OCI-M1 (cell line): ENCODE results near the gene FBXL13.
"Not testable (repeated sequence)": the region's sequence is repeated elsewhere in the genome, so short reads cannot be mapped to it uniquely, and the experiment has no call there.

ENCODE experiments used
- DNase-seq: peaks from one replicate; lab custom pipeline; 2025; lab: John Stamatoyannopoulos, UW

The FBXL13 gene

DNA sequence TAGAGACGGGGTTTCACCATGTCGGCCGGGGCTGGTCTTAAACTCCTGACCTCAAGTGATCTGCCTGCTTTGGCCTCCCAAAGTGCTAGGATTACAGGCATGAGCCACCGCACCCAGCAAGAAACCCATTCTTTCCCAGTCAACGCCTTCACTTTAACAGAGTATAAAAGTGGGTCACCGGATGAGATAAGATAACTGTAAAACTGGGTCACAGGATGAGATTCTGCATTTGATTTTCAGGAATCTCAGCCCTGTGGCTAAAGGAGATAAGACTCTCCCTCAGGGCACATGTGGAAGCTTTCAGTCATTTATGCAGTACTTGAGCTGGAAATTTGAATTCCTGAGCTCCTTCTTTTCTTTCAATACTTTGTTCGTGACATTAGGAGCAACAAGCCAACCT, 91.0 kb downstream of the FBXL13 start:
- peak; percentile 60 for DNase-seq

DNA sequence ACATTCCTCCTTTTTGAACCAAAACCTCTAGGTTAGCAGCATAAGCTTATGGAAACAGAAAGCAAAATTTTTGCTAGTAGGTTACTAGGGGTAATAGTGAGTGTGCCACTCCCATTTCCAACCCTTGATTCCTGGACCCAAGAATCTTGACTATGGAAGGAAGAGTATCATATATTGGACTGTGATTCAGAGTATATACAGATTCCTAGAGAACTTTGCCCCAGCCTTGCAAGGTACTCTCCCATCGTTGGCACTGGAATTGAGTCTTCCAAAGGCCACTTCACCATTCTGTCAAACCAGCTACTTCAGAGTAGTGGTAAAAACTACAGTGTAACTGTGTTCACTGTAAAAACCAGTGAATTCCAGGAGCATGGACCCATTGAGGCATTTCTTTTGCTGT, 92.4 kb downstream of the FBXL13 start:
- DNase-seq = no peak

DNA sequence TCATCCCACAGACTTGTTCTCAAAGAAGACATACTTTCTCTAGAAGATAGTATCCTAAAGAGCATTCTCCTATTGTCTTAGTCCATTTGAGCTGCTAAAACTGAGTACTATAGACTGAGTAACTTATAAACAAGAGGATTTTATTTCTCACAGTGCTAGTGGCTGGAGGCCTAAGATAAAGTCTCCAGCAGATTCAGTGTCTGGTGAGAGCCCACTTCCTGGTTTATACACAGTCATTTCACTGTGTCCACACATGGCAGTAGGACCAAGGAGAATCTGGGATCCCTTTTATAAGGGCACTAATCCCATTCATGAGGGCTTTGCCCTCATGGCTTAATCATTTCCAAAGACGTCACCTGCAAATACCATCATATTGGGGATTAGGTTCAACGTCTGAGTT, 93.1 kb downstream of the FBXL13 start:
- peak; percentile 50 for DNase-seq

- DNase-seq = no peak
Observed at GRCh38 chr7:102979670-102980069, 94.9 kb downstream of the FBXL13 start.

- peak; percentile 62 for DNase-seq
Observed at GRCh38 chr7:102978284-102978683, 96.3 kb downstream of the FBXL13 start.

GRCh38 chr7:102977586-102977985, 97.0 kb downstream of the FBXL13 start:
- DNase-seq = not testable (repeated sequence)

DNA sequence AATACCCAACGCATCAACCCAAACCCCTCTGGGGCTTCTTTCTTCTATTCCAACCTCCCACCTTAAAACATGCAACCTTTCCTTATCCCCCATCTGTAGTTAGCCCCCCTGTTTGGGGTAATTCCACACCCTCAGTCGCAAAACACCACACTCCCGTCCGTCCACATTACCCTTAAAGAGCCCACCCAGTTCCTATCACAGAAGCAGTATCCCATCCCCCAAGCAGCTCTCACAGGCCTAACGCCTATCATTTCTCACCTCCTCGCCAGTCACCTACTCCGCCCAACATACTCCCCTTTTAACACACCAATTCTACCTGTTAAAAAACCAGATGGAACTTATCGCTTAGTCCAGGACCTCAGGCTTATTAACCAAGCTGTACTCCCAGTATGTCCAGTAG, 98.1 kb downstream of the FBXL13 start:
- no peak for DNase-seq

DNA sequence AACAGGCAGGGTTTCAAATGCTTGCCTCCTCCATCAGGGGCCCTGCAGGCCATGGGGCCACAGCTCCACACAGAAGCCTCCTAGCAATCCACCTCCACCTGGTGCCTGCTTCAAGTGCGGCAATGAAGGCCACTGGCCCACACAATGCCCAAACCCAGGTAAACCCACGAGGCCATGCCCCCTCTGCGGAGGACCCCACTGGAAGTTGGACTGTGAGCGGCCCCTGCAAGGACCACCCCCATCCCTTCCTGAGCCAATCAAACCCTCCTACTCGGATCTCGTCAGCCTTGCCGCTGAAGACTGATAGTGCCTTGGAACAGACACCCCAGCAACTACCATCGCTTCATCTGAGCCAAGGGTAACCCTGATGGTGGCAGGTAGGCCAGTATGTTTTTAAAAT, 98.7 kb downstream of the FBXL13 start:
- no peak for DNase-seq

- DNase-seq = peak; percentile 62
Observed at GRCh38 chr7:102974366-102975236, 100.0 kb downstream of the FBXL13 start.

- DNase-seq = no peak
Observed at GRCh38 chr7:102973096-102973802, 101.3 kb downstream of the FBXL13 start.

GRCh38 chr7:102967798-102968197, 106.8 kb downstream of the FBXL13 start:
- peak; percentile 4 for DNase-seq

GRCh38 chr7:102966465-102966864, 108.1 kb downstream of the FBXL13 start:
- DNase-seq = no peak

- DNase-seq = not testable (repeated sequence)
Observed at GRCh38 chr7:102961993-102962392, 112.6 kb downstream of the FBXL13 start.

DNA sequence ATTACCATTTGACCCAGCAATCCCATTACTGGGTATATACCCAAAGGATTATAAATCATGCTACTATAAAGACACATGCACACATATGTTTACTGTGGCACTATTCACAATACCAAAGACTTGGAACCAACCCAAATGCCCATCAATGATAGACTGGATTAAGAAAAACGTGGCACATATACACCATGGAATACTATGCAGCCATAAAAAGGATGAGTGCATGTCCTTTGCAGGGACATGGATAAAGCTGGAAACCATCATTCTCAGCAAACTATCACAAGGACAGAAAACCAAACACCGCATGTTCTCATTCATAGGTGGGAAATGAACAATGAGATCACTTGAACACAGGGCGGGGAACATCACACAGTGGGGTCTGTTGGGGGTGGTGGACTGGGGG, 116.6 kb downstream of the FBXL13 start:
- not testable (repeated sequence) for DNase-seq

DNA sequence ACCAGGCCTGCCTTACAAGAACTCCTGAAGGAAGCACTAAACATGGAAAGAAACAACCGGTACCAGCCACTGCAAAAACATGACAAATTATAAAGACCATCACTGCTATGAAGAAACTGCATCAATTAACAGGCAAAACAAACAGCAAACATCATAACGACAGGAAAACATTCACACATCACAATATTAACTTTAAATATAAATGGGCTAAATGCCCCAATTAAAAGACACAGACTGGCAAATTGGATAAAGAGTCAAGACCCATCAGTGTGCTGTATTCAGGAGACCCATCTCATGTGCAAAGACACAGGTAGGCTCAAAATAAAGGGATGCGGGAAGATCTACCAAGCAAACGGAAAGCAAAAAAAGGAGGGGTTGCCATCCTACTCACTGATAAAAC, 120.2 kb downstream of the FBXL13 start:
- not testable (repeated sequence) for DNase-seq

GRCh38 chr7:102953406-102953805, 121.2 kb downstream of the FBXL13 start:
- peak; percentile 40 for DNase-seq

DNA sequence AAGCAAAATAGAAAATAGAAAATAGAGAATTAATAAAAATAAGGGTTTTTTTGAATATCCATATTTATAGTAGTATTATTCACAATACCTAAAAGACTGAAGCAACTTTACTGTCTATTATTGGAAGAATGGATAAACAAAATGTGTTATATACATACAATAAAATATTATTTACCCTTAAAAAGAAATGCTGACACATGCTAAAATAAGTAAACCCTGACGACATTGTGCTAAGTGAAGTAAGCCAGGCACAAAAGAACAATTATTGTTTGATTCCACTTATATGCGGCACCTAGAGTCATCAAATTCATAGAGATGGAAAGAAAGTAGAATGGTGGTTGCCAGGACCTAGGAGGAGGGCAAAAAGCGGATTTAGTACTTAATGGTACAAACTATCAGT, 122.8 kb downstream of the FBXL13 start:
- DNase-seq = no peak

- no peak for DNase-seq
Observed at GRCh38 chr7:102944241-102944640, 130.4 kb downstream of the FBXL13 start.

GRCh38 chr7:102943423-102944169, 131.0 kb downstream of the FBXL13 start:
- no peak for DNase-seq

- DNase-seq = no peak
Observed at GRCh38 chr7:102942868-102943267, 131.7 kb downstream of the FBXL13 start.

DNA sequence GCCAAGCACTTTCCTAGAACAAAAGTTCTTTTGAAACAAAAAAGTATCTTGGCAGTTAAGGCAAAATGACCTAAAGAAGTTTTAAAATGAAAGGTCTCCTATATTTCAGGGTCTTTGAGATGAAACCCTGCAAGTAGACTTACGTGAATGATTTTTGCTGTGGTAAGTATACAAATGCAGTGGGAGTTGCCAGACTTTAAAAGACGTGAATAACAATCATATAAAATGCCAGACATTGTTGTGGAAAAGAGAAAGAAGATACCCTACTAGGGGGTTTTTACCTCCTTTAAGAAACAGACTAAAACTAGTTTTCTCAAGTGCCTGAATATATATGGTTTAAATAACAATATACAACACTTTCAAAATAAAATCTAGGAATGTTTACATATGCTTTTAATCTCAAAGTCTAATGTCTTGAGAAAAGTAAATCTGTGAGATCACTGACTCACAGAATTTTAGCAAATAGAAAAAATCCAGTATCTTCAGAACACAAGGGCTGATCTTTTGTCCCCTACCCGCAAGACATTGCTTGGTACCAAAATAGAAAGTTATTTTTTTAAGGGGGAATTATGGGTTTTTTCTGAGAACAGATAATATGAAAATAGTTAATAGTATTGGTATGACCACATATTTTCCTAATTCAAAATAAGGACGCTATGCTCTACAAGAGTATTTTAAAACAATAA, 132.3 kb downstream of the FBXL13 start:
- DNase-seq = no peak

DNA sequence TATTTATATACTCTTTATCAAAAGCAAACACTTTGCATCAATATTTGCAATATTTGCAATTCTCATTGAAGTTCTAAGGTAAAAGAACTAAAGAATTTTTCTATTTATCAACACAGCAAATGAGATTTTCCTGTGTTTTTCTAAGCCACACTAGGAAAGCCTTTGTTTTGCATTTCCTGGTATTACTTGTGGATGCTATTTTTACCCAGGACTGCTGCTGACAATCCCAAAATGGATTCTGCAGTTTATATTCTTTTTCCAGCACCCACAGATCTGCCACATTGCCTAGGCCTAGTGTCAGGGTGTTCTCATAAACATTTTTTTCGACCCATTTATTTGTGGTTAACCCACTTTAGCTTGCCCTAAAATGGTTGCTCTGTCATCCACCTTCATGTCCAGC, 135.9 kb downstream of the FBXL13 start:
- DNase-seq = no peak
